HG02938 (cell line): ENCODE measurements around the gene TOP2A.
A peak's percentile ranks its signal among the peaks of the same experiment; 100 is the strongest.

Experiments
- ATAC-seq: cut with Tn5 transposase; IDR thresholded peaks from one replicate; pipeline ENCODE4 v1.9.1; 2021; ENCODE audit warnings: mild to moderate bottlenecking, moderate library complexity; ENCODE audit not compliant: unreplicated experiment

The TOP2A gene

GRCh38 chr17:40453881-40454612 is 36.4 kb upstream of the TOP2A start:
- ATAC-seq: no peak

- no peak for ATAC-seq
Measured at GRCh38 chr17:40452921-40453378, 35.3 kb upstream of the TOP2A start.

GRCh38 chr17:40452216-40452787 is 34.6 kb upstream of the TOP2A start:
- no peak for ATAC-seq

GRCh38 chr17:40451420-40451819 is 33.7 kb upstream of the TOP2A start:
- no peak for ATAC-seq

GRCh38 chr17:40450175-40450574 is 32.5 kb upstream of the TOP2A start:
- ATAC-seq: no peak

GRCh38 chr17:40448639-40449261 is 31.1 kb upstream of the TOP2A start:
- ATAC-seq: no peak

- ATAC-seq: no peak
Measured at GRCh38 chr17:40448213-40448638, 30.5 kb upstream of the TOP2A start.

GRCh38 chr17:40447806-40448205 is 30.1 kb upstream of the TOP2A start:
- no peak for ATAC-seq

GRCh38 chr17:40447148-40447644 is 29.5 kb upstream of the TOP2A start:
- ATAC-seq: no peak

- no peak for ATAC-seq
Measured at GRCh38 chr17:40445751-40446468, 28.2 kb upstream of the TOP2A start.

- ATAC-seq: peak; percentile 4
Measured at GRCh38 chr17:40443988-40444899, 26.5 kb upstream of the TOP2A start.

- no peak for ATAC-seq
Measured at GRCh38 chr17:40443196-40443987, 25.7 kb upstream of the TOP2A start, which contains the start of gene IGFBP4. IGFBP4 (plus strand) TSS chr17:40443450; CDS start chr17:40443736, 286 bp downstream.

- no peak for ATAC-seq
Measured at GRCh38 chr17:40442392-40443195, 24.9 kb upstream of the TOP2A start.

- no peak for ATAC-seq
Measured at GRCh38 chr17:40440166-40440565, 22.5 kb upstream of the TOP2A start.

- ATAC-seq: no peak
Measured at GRCh38 chr17:40437095-40437732, 19.5 kb upstream of the TOP2A start.

GRCh38 chr17:40436636-40437035 is 18.9 kb upstream of the TOP2A start:
- ATAC-seq: no peak

- no peak for ATAC-seq
Measured at GRCh38 chr17:40433551-40434415, 16.1 kb upstream of the TOP2A start.
